K562 (cell line): ENCODE data around the gene ANKRD16.
"Not testable (repeated sequence)": the region's sequence is repeated elsewhere in the genome, so short reads cannot be mapped to it uniquely, and the experiment has no call there.

ENCODE experiments used
- ATF1 ChIP-seq, 2 experiments: fragments of 450-650 bp in 1 of 2; IDR thresholded peaks; 2 replicates each; pipeline ENCODE4 v1.6.1; 2016; ENCODE audit warnings: missing compliant biosample characterization in 1 of 2, missing genetic modification characterization in 1 of 2
- CTCF ChIP-seq, 3 experiments: IDR thresholded peaks in 2 of 3; conservative IDR thresholded peaks in 1 of 3; 2 replicates each; pipeline ENCODE4 v1.5.1; 2011 to 2012; ENCODE audit warnings: low read length in 3 of 3, mild to moderate bottlenecking in 3 of 3, control low read depth in 2 of 3, improper control_type of control experiment in 1 of 3, inconsistent platforms in 1 of 3, low read depth in 1 of 3, mixed read lengths in 1 of 3, moderate library complexity in 1 of 3; ENCODE audit not compliant: insufficient read depth in 2 of 3
- ETS1 ChIP-seq: conservative IDR thresholded peaks from 2 replicates; pipeline ENCODE4 v1.6.1; 2011; ENCODE audit warnings: low read depth, mild to moderate bottlenecking, low read length; ENCODE audit not compliant: control insufficient read depth
- EZH2 ChIP-seq: IDR thresholded peaks from 2 replicates; pipeline ENCODE4 v1.6.1; 2012; ENCODE audit warnings: low read depth, mild to moderate bottlenecking, inconsistent platforms, low read length, borderline replicate concordance
- HCFC1 ChIP-seq: IDR thresholded peaks from 2 replicates; pipeline ENCODE4 v1.6.1; 2012; ENCODE audit warnings: low read depth, low read length, improper control_type of control experiment
- MTA2 ChIP-seq: fragments of 450-650 bp; IDR thresholded peaks from 2 replicates; pipeline ENCODE4 v1.6.1; 2016; ENCODE audit warnings: low read depth
- RBM22 ChIP-seq: fragments of 200-400 bp; formaldehyde crosslinking; IDR thresholded peaks from 2 replicates; pipeline ENCODE4 v1.6.1; 2018; ENCODE audit warnings: low read length, low read depth; ENCODE audit not compliant: poor library complexity, severe bottlenecking
- RBM25 ChIP-seq: fragments of 200-400 bp; formaldehyde crosslinking; IDR thresholded peaks from 2 replicates; pipeline ENCODE4 v1.6.1; 2018; ENCODE audit warnings: low read length, low read depth, moderate library complexity; ENCODE audit not compliant: severe bottlenecking
- SNIP1 ChIP-seq: fragments of 450-650 bp; IDR thresholded peaks from 2 replicates; pipeline ENCODE4 v1.7.1; 2017; ENCODE audit warnings: low read depth, mild to moderate bottlenecking
- ZBTB7A ChIP-seq: IDR thresholded peaks from 2 replicates; pipeline ENCODE4 v1.6.1; 2011; ENCODE audit warnings: low read depth, mild to moderate bottlenecking, low read length, moderate library complexity, borderline replicate concordance; ENCODE audit not compliant: control insufficient read depth
- ZFP1 ChIP-seq: fragments of 450-650 bp; formaldehyde crosslinking; IDR thresholded peaks from 2 replicates; pipeline ENCODE4 v1.4.0; 2020; ENCODE audit warnings: mild to moderate bottlenecking, mixed read lengths
- ZNF551 ChIP-seq: fragments of 250-450 bp; sonication (Bioruptor Pico); IDR thresholded peaks from 2 replicates; pipeline ENCODE4 v1.5.0; 2021; ENCODE audit warnings: mild to moderate bottlenecking, moderate library complexity

GRCh38 chr10:5846667-5847066 lies 43.0 kb downstream of the ANKRD16 start:
- not testable (repeated sequence) for TF ChIP-seq ATF1 (CRISPR knock-in tag; IDR thresholded peaks at IDR 0.05); ATF1 (tag; IDR thresholded peaks at IDR 0.05); ZNF551 (CRISPR knock-in tag); EZH2; RBM22; HCFC1; CTCF (IDR thresholded peaks at IDR 0.05 in 2 of 3, conservative IDR thresholded peaks at IDR 0.05 in 1 of 3; ENCODE audit: insufficient read depth in 2 of 3, low read depth in 1 of 3, low read length in 3 of 3); SNIP1; ZFP1 (CRISPR knock-in tag); MTA2; ZBTB7A; ETS1; RBM25
